ENCODE measurements around the gene ABCB4. TPM values are rescaled to one million over a fixed set of nuclear protein-coding genes. Genes with fewer than 3 reads are reported as not detected.
"Not testable (repeated sequence)": the region's sequence is repeated elsewhere in the genome, so short reads cannot be mapped to it uniquely, and the experiment has no call there.

The ABCB4 gene
- total RNA-seq, 1 experiment from 2014 or later = not detected

- H2AFZ ChIP-seq (ENCODE audit: low read depth, low read length, poor library complexity, severe bottlenecking); ATAC-seq; H4K20me1 ChIP-seq (ENCODE audit: insufficient read depth); H3K27me3 ChIP-seq (ENCODE audit: insufficient read depth, low read length); H3K4me3 ChIP-seq (replicated peaks in 1 of 2; ENCODE audit: low read depth in 1 of 2, low read length in 2 of 2); BruUV-seq (replicated peaks); H3K36me3 ChIP-seq (ENCODE audit: control insufficient read depth in 1 of 2, insufficient read depth in 2 of 2, low read length in 2 of 2); CTCF ChIA-PET; H3K4me1 ChIP-seq (ENCODE audit: control insufficient read depth in 1 of 2, insufficient read depth in 2 of 2, low read length in 2 of 2); intact Hi-C loops (cut with micrococcal nuclease); POLR2A ChIA-PET; H3K4me2 ChIP-seq (ENCODE audit: low read length); DNase-seq (ENCODE audit: low read depth, low spot score); RAD21 ChIA-PET (ENCODE audit: low non-redundant PET in 1 of 2, low total read pairs in 2 of 2, uncharacterized antibody in 2 of 2, unreplicated experiment in 2 of 2); H3K27ac ChIP-seq (ENCODE audit: low read depth, low read length); H3K9ac ChIP-seq (ENCODE audit: low read length); H3K79me2 ChIP-seq (ENCODE audit: insufficient read depth, low read length); H3K9me2 ChIP-seq (ENCODE audit: insufficient read depth); H3K9me3 ChIP-seq (ENCODE audit: control insufficient read depth in 1 of 2, insufficient read depth in 1 of 2, low read depth in 1 of 2, low read length in 2 of 2): not testable (repeated sequence)
Observed at GRCh38 chr7:87464830-87465533, 10.5 kb downstream of the ABCB4 start.

- no peak overlapping the region for H2AFZ ChIP-seq (ENCODE audit: low read depth, low read length, poor library complexity, severe bottlenecking)
- RAD21 ChIA-PET (ENCODE audit: low non-redundant PET in 1 of 2, low total read pairs in 2 of 2, uncharacterized antibody in 2 of 2, unreplicated experiment in 2 of 2) = no interaction called here
- H3K27me3 ChIP-seq (ENCODE audit: insufficient read depth, low read length) = no peaks in the 10 kb centered on the region
- no peaks in the 10 kb centered on the region for H3K79me2 ChIP-seq (ENCODE audit: insufficient read depth, low read length)
- CTCF ChIA-PET = no interaction called here
- ATAC-seq = no peak
- H3K9me2 ChIP-seq (ENCODE audit: insufficient read depth) = no peaks in the 10 kb centered on the region
- no peak overlapping the region for H3K4me3 ChIP-seq (replicated peaks in 1 of 2; ENCODE audit: low read depth in 1 of 2, low read length in 2 of 2)
- peaks cover 0 to 4% of the 10 kb centered on the region in 2 experiments; a peak in 1 of 4 replicates for H3K4me1 ChIP-seq (ENCODE audit: control insufficient read depth in 1 of 2, insufficient read depth in 2 of 2, low read length in 2 of 2)
- H3K4me2 ChIP-seq (ENCODE audit: low read length) = no peak overlapping the region
- intact Hi-C loops (cut with micrococcal nuclease) = no loop called here
- no peak overlapping the region for H3K9ac ChIP-seq (ENCODE audit: low read length)
- DNase-seq (ENCODE audit: low read depth, low spot score) = no peak
- H3K36me3 ChIP-seq (ENCODE audit: control insufficient read depth in 1 of 2, insufficient read depth in 2 of 2, low read length in 2 of 2) = no peaks in the 10 kb centered on the region
- POLR2A ChIA-PET = no interaction called here
- no peaks in the 10 kb centered on the region for H3K9me3 ChIP-seq (ENCODE audit: control insufficient read depth in 1 of 2, insufficient read depth in 1 of 2, low read depth in 1 of 2, low read length in 2 of 2)
- no peak for TF ChIP-seq SRF (IDR thresholded peaks at IDR 0.05; ENCODE audit: low read depth)
- TF ChIP-seq YY1 (IDR thresholded peaks at IDR 0.05; ENCODE audit: extremely low read depth, insufficient replicate concordance, low read depth, low read length) = no peak
- no peak for TF ChIP-seq FOSL1 (IDR thresholded peaks at IDR 0.05; ENCODE audit: low read depth)
- no peak for TF ChIP-seq RAD21 (IDR thresholded peaks at IDR 0.05; ENCODE audit: low read depth)
- no peak overlapping the region for H3K27ac ChIP-seq (ENCODE audit: low read depth, low read length)
- BruUV-seq (replicated peaks) = no TSS peak
- H4K20me1 ChIP-seq (ENCODE audit: insufficient read depth) = no peaks in the 10 kb centered on the region
Observed at GRCh38 chr7:87463982-87464381, 11.5 kb downstream of the ABCB4 start.

- H3K4me3 ChIP-seq (replicated peaks in 1 of 2; ENCODE audit: low read depth in 1 of 2, low read length in 2 of 2); H4K20me1 ChIP-seq (ENCODE audit: insufficient read depth); H3K9me3 ChIP-seq (ENCODE audit: control insufficient read depth in 1 of 2, insufficient read depth in 1 of 2, low read depth in 1 of 2, low read length in 2 of 2); H3K4me2 ChIP-seq (ENCODE audit: low read length); CTCF ChIA-PET; BruUV-seq (replicated peaks); H3K79me2 ChIP-seq (ENCODE audit: insufficient read depth, low read length); POLR2A ChIA-PET; H3K9me2 ChIP-seq (ENCODE audit: insufficient read depth); H3K27me3 ChIP-seq (ENCODE audit: insufficient read depth, low read length); H3K4me1 ChIP-seq (ENCODE audit: control insufficient read depth in 1 of 2, insufficient read depth in 2 of 2, low read length in 2 of 2); intact Hi-C loops (cut with micrococcal nuclease); H3K27ac ChIP-seq (ENCODE audit: low read depth, low read length); H3K36me3 ChIP-seq (ENCODE audit: control insufficient read depth in 1 of 2, insufficient read depth in 2 of 2, low read length in 2 of 2); DNase-seq (ENCODE audit: low read depth, low spot score); ATAC-seq; H3K9ac ChIP-seq (ENCODE audit: low read length); H2AFZ ChIP-seq (ENCODE audit: low read depth, low read length, poor library complexity, severe bottlenecking); RAD21 ChIA-PET (ENCODE audit: low non-redundant PET in 1 of 2, low total read pairs in 2 of 2, uncharacterized antibody in 2 of 2, unreplicated experiment in 2 of 2): not testable (repeated sequence)
Observed at GRCh38 chr7:87460444-87460843, 15.0 kb downstream of the ABCB4 start.

Measured in HCT116 (cell line).